HG03135 (cell line): ENCODE data around the gene ENTPD6.

ENCODE experiments used
- ATAC-seq: cut with Tn5 transposase; IDR thresholded peaks from one replicate; pipeline ENCODE4 v1.9.1; 2021; ENCODE audit warnings: mild to moderate bottlenecking, moderate library complexity; ENCODE audit not compliant: unreplicated experiment

Gene ENTPD6

GRCh38 chr20:25275813-25276532 is 80.5 kb downstream of the ENTPD6 start:
- ATAC-seq: no peak
